Activated naive CD4-positive, alpha-beta T cell treated with anti-CD3 and anti-CD28 coated beads, Interleukin-2, amount 50 U/mL, for 24 hours (primary cell): ENCODE results near the gene TUBB4A.
A peak's percentile ranks its signal among the peaks of the same experiment; 100 is the strongest.
"Not testable (repeated sequence)": the region's sequence is repeated elsewhere in the genome, so short reads cannot be mapped to it uniquely, and the experiment has no call there.

Source experiments
- H3K27ac Mint-ChIP-seq: one replicate; pipeline ENCODE4 v1.8.0; 2021; ENCODE audit warnings: mild to moderate bottlenecking, mixed read lengths
- H3K27me3 Mint-ChIP-seq: one replicate; pipeline ENCODE4 v1.8.0; 2021; ENCODE audit warnings: mixed read lengths
- H3K36me3 Mint-ChIP-seq: one replicate; pipeline ENCODE4 v1.8.0; 2021; ENCODE audit warnings: mixed read lengths
- H3K4me1 Mint-ChIP-seq: one replicate; pipeline ENCODE4 v1.8.0; 2021; ENCODE audit warnings: mixed read lengths
- H3K4me3 Mint-ChIP-seq: one replicate; pipeline ENCODE4 v1.8.0; 2021; ENCODE audit warnings: mild to moderate bottlenecking, mixed read lengths
- H3K9me3 Mint-ChIP-seq: one replicate; pipeline ENCODE4 v1.8.0; 2021; ENCODE audit warnings: mixed read lengths

The TUBB4A gene

DNA sequence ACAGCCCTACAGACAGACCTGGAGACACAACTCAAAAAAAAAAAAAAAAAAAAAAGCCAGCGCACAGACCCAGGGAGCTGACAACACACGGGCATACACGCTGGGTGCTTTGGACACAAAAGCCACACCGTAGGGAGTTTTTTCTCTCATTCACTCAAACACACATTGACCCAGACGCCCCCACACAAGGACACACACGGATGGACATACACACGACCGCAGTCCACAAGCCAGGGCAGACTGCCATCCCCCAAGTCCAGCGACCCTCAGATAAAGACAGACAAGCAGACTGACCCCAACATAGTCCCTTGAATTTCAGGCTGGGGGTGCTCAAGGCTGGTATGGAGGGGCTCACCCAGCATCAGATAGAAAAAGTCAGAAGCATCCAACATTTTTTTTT lies 12.0 kb upstream of the TUBB4A start:
- Mint-ChIP-seq H3K36me3 (no peaks in the 10 kb centered on the region), H3K27ac (peak overlapping the region; percentile 36), H3K4me1 (peaks cover 31% of the 10 kb centered on the region), H3K9me3 (no peaks in the 10 kb centered on the region), H3K4me3 (peak overlapping the region; percentile 5), H3K27me3 (no peaks in the 10 kb centered on the region)

DNA sequence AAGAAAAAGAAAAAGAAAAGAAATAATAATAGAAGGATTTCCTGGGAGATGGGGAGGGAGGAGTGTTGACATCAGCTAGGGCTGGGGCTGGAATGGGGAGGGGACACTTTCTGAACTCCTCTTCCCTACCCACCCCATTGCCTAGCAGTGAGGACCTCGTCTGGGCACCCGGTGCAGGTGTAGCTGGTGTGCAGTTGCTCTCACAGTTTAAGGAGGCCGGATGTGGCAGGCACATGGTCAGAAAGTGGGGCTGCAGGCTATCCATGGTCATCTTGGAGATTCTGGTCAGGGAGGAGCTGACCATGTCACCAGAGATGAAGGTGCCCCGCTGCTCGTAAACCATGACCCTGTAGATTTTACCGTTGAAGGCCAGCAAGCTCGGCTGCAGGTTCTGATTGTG lies 8.5 kb upstream of the TUBB4A start:
- Mint-ChIP-seq H3K4me1 (peaks cover 4% of the 10 kb centered on the region), H3K27ac (peak overlapping the region; percentile 30), H3K36me3 (no peaks in the 10 kb centered on the region), H3K4me3 (no peak overlapping the region), H3K9me3 (no peaks in the 10 kb centered on the region), H3K27me3 (no peaks in the 10 kb centered on the region)

DNA sequence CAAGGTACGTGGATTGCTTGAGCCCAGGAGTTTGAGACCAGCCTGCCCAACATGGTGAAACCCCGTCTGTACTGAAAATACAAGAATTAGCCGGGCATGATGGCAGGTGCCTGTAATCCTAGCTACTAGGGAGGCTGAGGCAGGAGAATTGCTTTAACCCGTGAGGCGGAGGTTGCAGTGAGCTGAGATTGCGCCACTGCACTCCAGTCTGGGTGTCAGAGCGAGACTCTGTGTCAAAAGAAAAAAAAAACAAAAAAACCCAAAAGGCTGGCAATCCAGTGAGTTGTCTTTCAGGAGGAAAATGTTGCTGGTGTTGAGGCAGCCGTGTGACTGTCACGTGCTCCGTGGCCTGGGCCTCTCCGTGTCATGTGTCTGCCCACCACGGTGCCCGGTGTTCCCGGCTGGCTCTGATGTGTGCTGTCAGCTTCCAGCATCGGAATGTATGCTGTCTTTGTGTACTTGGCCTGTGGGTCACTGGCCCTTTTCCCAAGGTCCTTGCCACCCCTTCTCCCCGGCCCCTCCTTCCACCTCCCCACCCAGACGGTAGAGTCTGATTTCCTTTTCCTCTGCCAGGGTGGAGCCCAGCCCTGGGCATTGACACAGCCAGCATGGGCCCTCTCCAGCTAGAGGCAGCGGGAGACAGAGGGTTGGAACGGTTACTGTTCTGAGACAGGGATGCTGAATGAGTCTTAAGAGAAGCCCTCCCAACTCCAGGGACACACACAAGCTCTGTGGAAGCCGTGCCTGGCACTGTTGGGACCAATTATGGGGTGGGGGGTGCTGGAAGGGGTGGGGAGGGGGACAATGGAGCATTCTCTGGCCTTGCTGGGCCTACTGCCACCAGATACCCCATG lies 7.2 kb upstream of the TUBB4A start:
- Mint-ChIP-seq H3K4me3 (no peak overlapping the region), H3K36me3 (no peaks in the 10 kb centered on the region), H3K9me3 (no peaks in the 10 kb centered on the region), H3K27me3 (no peaks in the 10 kb centered on the region), H3K4me1 (peaks cover 11% of the 10 kb centered on the region), H3K27ac (no peak overlapping the region)

DNA sequence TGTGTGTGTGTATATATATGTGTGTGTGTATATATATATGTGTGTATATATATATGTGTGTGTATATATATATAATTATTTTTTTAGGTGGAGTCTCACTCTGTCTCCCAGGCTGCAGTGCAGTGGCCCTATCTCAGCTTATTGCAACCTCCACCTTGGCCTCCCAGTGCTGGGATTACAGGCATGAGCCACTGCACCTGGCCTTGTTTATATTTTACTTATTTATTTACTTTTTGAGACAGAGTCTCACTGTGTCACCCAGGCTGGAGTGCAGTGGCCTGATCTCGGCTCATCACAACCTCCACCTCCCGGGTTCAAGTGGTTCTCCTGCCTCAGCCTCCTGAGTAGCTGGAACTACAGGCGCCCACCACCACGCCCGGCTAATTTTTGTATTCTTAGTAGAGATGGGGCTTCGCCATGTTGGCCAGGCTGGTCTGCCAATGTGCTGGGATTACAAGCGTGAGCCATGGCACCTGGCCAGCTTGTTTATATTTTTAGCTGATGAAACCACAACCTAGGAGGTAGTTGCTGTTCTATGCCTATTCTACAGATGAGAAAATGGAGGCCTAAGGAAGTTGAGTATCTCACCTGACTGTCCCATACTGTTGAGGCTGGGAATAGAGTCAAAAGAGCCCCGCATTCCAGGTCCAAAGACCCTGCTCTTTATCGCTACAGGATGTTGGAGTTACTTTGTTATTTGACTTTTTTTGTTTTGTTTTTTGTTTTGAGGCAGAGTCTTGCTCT lies 6.1 kb upstream of the TUBB4A start:
- not testable (repeated sequence) for H3K36me3 Mint-ChIP-seq, H3K27me3 Mint-ChIP-seq, H3K27ac Mint-ChIP-seq, H3K9me3 Mint-ChIP-seq, H3K4me3 Mint-ChIP-seq
- peaks cover 15% of the 10 kb centered on the region for H3K4me1 Mint-ChIP-seq

DNA sequence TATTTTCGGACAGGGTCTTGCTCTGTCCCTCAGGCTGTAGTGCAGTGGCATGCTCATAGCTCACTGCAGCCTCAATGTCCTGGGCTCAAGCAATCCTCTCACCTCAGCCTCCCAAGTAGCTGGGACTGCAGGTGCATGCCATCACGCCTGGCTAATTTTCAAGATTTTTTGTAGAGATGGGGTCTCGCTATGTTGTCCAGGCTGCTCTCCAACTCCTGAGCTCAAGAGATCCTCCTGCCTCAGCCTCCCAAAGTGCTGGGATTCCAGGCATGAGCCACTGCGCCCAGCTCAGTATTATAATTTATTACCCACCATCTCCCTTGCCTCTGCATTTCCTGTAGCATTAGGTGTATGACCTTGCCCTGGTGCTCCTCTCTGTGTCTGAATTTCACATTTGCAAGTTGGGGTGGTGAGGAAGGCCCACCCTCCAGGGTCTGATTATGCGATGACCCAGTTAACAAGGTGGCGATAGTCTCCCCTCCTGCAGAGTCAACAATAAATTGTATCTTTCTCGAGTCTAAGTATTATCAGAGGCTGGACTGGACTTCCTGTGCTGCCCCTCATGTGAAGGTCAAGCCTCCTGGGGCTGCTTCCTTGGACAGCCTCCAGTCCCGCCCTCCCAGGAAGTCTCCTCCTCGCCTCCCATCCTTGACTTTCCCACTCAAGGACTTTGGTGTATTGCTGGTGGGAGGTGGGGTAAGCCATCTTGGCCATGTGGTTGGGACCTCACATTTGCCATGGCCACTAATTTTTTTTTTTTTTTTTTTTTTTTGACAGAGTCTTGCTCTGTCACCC lies 1.5 kb upstream of the TUBB4A start:
- Mint-ChIP-seq H3K4me3 (peak overlapping the region; percentile 6), H3K27ac (no peak overlapping the region), H3K9me3 (no peaks in the 10 kb centered on the region), H3K4me1 (peaks cover 24% of the 10 kb centered on the region), H3K27me3 (peaks cover 2% of the 10 kb centered on the region), H3K36me3 (no peaks in the 10 kb centered on the region)

DNA sequence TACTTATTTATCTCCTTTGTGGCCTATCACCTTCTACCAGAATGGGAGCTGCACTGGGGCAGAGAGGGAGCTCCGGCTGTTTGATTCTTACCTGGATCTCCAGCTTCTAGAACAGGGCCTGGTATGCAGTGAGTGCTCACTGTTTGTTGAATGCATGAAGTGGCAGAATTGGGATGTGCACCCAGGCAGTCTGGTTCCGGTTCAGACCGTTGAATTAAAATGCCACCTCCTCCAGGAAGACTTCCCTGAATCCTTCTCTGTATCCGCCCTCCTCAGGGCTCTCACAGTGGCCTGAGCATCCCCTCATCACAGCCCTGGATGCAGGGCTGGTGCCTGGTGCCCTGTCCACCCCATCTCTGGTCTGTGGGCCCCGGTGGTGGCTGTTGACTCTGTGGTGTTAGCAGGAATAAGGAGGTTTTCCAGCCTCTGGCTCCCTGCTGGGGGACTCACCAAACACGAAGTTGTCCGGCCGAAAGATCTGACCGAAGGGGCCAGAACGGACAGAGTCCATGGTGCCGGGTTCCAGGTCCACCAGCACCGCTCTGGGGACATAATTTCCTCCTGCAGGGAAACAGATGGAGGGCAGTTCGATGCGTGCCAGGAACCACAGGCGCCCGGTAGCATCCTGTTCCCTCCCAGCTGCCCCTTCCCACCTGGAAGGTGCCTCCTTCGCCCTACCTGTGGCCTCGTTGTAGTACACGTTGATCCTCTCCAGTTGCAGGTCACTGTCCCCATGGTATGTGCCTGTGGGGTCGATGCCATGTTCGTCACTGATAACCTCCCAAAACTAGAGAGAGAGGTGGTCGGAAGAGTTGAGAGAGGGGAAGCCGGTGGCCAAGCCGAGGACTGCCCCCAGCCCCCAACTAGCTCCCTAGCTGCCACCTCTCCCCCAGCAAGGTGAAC lies 1.0 kb downstream of the TUBB4A start:
- H3K4me3 Mint-ChIP-seq, result peak overlapping the region; percentile 91
- peaks cover 2% of the 10 kb centered on the region for H3K27me3 Mint-ChIP-seq
- H3K9me3 Mint-ChIP-seq, result no peaks in the 10 kb centered on the region
- no peaks in the 10 kb centered on the region for H3K36me3 Mint-ChIP-seq
- H3K4me1 Mint-ChIP-seq, result peaks cover 25% of the 10 kb centered on the region
- H3K27ac Mint-ChIP-seq, result no peak overlapping the region

DNA sequence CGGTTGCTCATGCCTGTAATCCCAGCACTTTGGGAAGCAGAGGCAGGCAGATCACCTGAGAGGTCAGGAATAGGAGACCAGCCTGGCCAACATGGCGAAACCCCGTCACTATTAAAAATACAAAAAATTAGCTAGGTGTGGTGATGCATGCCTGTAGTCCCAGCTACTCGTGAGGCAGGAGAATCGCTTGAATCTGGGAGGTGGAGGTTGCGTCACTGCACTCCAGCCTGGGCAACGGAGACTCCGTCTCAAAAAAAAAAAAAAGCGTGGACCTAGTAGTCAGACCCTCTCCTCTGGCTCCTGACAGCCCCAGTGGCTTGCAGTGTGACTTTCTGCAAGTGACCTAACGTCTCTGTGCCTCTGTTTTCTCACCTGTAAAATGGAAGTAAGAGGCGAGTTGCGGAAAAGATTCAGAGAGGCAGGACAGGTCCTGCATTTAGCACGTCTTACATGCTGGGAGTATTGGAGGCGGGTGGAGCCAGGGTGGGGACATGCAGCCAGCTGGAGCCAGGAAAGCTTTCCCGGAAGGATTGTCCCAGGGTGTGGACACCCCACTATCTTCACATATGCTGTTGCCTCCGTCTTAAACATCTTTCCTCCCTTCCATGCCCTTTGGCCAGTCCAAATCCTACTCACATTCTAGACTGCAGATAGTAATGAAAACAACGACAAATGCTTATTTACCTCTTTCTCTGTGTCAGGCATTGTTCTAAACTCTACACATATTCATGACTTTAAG lies 2.9 kb downstream of the TUBB4A start:
- Mint-ChIP-seq H3K36me3 (no peaks in the 10 kb centered on the region), H3K27ac (no peak overlapping the region), H3K27me3 (peaks cover 2% of the 10 kb centered on the region), H3K9me3 (no peaks in the 10 kb centered on the region), H3K4me1 (peaks cover 19% of the 10 kb centered on the region), H3K4me3 (no peak overlapping the region)

DNA sequence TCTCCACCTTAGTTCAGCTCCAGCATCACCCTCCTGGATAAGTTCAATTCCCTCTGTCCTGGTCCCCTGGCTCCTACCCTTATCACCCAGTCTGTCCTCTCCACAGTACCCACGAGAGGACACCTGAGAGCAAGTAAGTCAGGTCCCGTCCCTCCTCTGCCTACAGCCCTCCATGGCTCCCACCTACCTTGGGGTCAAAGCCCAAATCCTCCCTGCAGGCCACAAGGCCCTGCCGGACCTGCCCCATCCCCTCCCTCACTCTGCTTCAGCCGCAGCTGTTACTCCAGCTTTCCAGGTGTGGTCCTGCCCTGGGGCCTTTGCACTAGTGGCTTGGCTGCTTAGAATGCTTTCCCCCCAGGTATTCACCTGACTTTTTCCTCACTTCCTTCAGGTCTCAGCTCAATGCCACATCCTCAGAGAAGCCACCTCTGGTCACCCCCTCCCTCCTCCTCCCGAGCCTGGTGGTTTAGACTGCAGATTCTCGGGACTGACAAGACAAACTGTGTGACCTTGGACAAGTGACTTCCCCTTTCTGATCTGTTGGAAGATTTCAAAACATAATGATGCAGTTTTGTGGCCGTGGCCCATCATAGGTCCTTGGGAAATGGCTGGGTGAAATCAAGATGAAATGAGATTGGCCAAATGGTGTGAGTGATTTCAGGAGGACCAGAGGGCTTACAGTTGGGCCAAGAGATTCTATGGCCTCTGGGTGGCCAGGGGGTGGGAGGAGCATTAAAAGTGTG lies 3.6 kb downstream of the TUBB4A start:
- Mint-ChIP-seq H3K27me3 (peaks cover 2% of the 10 kb centered on the region), H3K9me3 (no peaks in the 10 kb centered on the region), H3K4me3 (no peak overlapping the region), H3K27ac (no peak overlapping the region), H3K4me1 (peaks cover 15% of the 10 kb centered on the region), H3K36me3 (no peaks in the 10 kb centered on the region)

DNA sequence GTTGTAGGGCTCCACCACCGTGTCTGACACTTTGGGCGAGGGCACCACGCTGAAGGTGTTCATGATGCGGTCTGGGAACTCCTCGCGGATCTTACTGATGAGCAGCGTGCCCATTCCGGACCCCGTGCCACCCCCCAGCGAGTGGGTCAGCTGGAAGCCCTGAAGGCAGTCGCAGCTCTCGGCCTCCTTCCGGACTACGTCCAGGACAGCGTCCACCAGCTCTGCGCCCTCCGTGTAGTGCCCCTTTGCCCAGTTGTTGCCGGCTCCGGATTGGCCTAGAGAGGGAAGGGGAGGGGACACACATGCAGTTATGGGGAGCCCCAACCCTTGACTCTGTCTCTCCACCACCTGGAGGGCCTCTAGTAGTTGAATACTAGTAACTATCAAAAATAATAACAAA lies 6.2 kb downstream of the TUBB4A start:
- Mint-ChIP-seq H3K9me3 (no peaks in the 10 kb centered on the region), H3K27me3 (no peaks in the 10 kb centered on the region), H3K4me3 (no peak overlapping the region), H3K36me3 (peaks cover 3% of the 10 kb centered on the region), H3K27ac (no peak overlapping the region), H3K4me1 (peaks cover 5% of the 10 kb centered on the region)

DNA sequence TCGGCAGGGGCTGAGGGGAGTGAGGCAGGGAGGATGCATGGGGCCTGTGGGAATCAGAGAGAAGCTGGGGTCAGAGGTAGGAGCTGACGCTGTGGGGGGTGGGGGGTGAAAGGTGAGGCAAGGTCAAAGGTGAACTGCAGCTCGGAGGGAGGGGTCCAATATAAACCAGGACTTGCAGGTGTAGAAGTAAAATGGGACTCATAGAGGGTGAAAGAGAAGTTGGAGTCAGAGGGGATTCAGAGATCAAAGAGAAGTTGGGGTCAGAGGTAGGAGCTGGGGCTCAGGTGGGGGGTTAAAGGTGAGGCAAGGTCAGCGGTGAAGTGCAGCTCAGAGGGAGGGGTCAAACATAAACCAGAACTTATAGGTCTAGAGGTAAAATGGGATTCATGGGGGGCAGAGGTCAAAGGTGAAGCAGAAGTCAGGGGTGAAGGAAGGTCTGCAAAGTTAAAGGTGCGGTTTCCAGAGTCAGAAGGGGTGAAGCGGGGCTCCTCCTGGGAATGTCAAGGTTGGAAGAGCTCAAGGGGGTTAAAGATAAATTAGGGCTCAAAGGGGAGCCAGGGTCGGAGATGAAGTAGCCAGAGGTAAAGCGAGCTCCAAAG lies 7.6 kb downstream of the TUBB4A start:
- Mint-ChIP-seq H3K27ac (no peak overlapping the region), H3K4me1 (peaks cover 7% of the 10 kb centered on the region), H3K4me3 (no peak overlapping the region), H3K36me3 (peaks cover 3% of the 10 kb centered on the region), H3K27me3 (no peaks in the 10 kb centered on the region), H3K9me3 (no peaks in the 10 kb centered on the region)

DNA sequence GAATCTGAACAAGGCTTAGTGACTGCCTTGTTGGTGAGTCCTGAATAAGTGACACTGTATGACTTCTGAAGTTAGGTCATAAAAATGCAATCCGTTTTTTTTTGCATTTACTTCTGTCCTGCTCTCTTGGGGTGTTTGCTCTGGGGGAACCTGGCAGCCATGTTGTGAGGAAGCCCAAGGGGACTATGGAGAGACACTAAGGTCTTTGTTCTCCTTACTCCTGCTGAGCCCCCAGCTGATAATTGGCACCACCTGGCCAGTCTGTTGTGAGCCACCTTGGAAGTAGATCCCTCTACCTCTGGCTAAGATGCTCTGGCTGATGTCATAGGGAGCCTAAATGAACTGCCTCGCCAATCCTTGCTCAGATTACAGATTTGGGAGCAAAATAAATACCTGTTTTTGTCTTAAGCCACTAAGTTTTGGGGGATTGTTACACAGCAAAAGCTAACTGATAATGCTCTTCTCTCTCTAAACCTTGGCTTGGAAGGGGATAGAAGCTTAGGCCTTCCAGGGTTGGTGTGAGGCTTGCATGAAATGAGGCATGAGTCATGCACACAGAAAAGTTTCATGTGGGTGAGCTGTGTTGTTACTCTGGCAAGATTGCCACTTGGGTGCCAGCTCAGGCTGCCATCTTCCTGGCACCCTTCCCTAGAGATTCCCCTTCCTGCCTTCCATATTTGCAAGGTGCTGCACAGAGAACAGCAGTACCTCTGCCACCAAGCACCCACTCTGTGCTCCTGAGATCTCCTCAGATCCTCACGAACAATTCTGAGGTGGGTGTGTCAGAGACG lies 10.1 kb downstream of the TUBB4A start:
- Mint-ChIP-seq H3K27me3 (no peaks in the 10 kb centered on the region), H3K9me3 (no peaks in the 10 kb centered on the region), H3K4me3 (no peak overlapping the region), H3K27ac (no peak overlapping the region), H3K4me1 (peaks cover 7% of the 10 kb centered on the region), H3K36me3 (peaks cover 3% of the 10 kb centered on the region)

DNA sequence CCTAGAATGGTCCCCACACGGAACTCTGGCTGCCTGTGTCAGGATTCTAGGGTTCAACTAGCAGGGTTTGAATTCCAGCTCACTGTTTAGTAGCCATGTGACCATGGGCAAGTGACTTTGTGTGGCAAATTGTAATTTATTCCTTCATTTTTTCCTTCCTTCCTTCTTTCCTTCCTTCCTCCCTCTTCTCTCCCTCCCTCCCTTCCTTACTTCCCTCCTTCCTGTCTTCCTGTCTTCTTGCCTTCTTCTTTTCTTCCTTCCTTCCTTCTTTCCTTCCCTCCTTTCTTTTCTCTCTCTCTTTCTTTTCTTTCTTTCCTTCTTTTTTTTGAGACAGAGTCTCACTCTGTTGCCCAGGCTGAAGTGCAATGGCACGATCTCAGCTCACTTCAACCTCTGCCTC lies 12.0 kb downstream of the TUBB4A start:
- peak overlapping the region; percentile 66 for H3K4me3 Mint-ChIP-seq
- peaks cover 3% of the 10 kb centered on the region for H3K36me3 Mint-ChIP-seq
- H3K9me3 Mint-ChIP-seq, result no peaks in the 10 kb centered on the region
- no peaks in the 10 kb centered on the region for H3K27me3 Mint-ChIP-seq
- H3K4me1 Mint-ChIP-seq, result peaks cover 7% of the 10 kb centered on the region
- no peak overlapping the region for H3K27ac Mint-ChIP-seq
